ENCODE measurements around the gene RPAIN. TPM values are rescaled to one million over a fixed set of nuclear protein-coding genes. Genes with fewer than 3 reads are reported as not detected.
"Not testable (repeated sequence)": the region's sequence is repeated elsewhere in the genome, so short reads cannot be mapped to it uniquely, and the experiment has no call there.

The RPAIN gene
- total RNA-seq, 2 donors from 2014 or later, result 57.7 to 72.7 TPM

- ATAC-seq; H3K9me3 ChIP-seq (ENCODE audit: control insufficient read depth, low read length, poor library complexity, severe bottlenecking); DNase-seq; H3K36me3 Mint-ChIP-seq (ENCODE audit: low read depth); H3K4me3 Mint-ChIP-seq; H3K27me3 Mint-ChIP-seq: not testable (repeated sequence)
- Mint-ChIP-seq H3K4me1 (peaks cover 20% of the 10 kb centered on the region), H3K27ac (peak overlapping the region; percentile 91)
Measured at GRCh38 chr17:5435781-5436315, 15.9 kb downstream of the RPAIN start.

GRCh38 chr17:5437721-5438317, 17.8 kb downstream of the RPAIN start:
- no peak for DNase-seq
- H3K36me3 Mint-ChIP-seq (ENCODE audit: low read depth), result no peaks in the 10 kb centered on the region
- H3K4me1 Mint-ChIP-seq, result peaks cover 19% of the 10 kb centered on the region
- H3K9me3 ChIP-seq (ENCODE audit: control insufficient read depth, low read length, poor library complexity, severe bottlenecking), result no peaks in the 10 kb centered on the region
- H3K27me3 Mint-ChIP-seq, result no peaks in the 10 kb centered on the region
- no peak for ATAC-seq
- H3K4me3 Mint-ChIP-seq, result peak overlapping the region; percentile 86
- H3K27ac Mint-ChIP-seq, result peak overlapping the region; percentile 91

- no peaks in the 10 kb centered on the region for H3K36me3 Mint-ChIP-seq (ENCODE audit: low read depth)
- DNase-seq, result peak; percentile 88 to 95 (median 90)
Measured at GRCh38 chr17:5438716-5439445, 18.9 kb downstream of the RPAIN start, which contains the start of gene C1QBP. Gene C1QBP, minus strand, starts transcription at chr17:5439155. Its CDS starts 82 bp downstream, at chr17:5439073.

GRCh38 chr17:5439446-5439764, 19.4 kb downstream of the RPAIN start:
- H3K9me3 ChIP-seq (ENCODE audit: control insufficient read depth, low read length, poor library complexity, severe bottlenecking), result no peaks in the 10 kb centered on the region
- no peaks in the 10 kb centered on the region for H3K36me3 Mint-ChIP-seq (ENCODE audit: low read depth)
- H3K4me3 Mint-ChIP-seq, result peak overlapping the region; percentile 86
- DNase-seq (no peak), ATAC-seq (no peak)
- H3K27me3 Mint-ChIP-seq, result no peaks in the 10 kb centered on the region
- peak overlapping the region; percentile 91 for H3K27ac Mint-ChIP-seq
- peaks cover 19% of the 10 kb centered on the region for H3K4me1 Mint-ChIP-seq

More at GRCh38 chr17:5438716-5439445, 18.9 kb downstream of the RPAIN start, which contains the start of gene C1QBP:
- peak; percentile 94 for ATAC-seq
- Mint-ChIP-seq H3K27me3 (no peaks in the 10 kb centered on the region), H3K27ac (peak within 1 kb of the TSS; percentile 91), H3K4me3 (peak within 1 kb of the TSS; percentile 86), H3K4me1 (peaks cover 19% of the 10 kb centered on the region)
- no peaks in the 10 kb centered on the region for H3K9me3 ChIP-seq (ENCODE audit: control insufficient read depth, low read length, poor library complexity, severe bottlenecking)

- Mint-ChIP-seq H3K4me1 (peaks cover 7% of the 10 kb centered on the region), H3K27ac (no peak overlapping the region), H3K4me3 (no peak overlapping the region), H3K27me3 (no peaks in the 10 kb centered on the region), H3K36me3 (ENCODE audit: low read depth) (peaks cover 8% of the 10 kb centered on the region)
- ATAC-seq, result no peak
- DNase-seq, result no peak
- no peaks in the 10 kb centered on the region for H3K9me3 ChIP-seq (ENCODE audit: control insufficient read depth, low read length, poor library complexity, severe bottlenecking)
Measured at GRCh38 chr17:5443728-5444127, 23.7 kb downstream of the RPAIN start.

- peaks cover 8% of the 10 kb centered on the region for H3K36me3 Mint-ChIP-seq (ENCODE audit: low read depth)
- H3K27me3 Mint-ChIP-seq, result no peaks in the 10 kb centered on the region
- DNase-seq, result no peak
- no peak overlapping the region for H3K4me3 Mint-ChIP-seq
- H3K9me3 ChIP-seq (ENCODE audit: control insufficient read depth, low read length, poor library complexity, severe bottlenecking), result no peaks in the 10 kb centered on the region
- no peak overlapping the region for H3K27ac Mint-ChIP-seq
- H3K4me1 Mint-ChIP-seq, result peaks cover 6% of the 10 kb centered on the region
- no peak for ATAC-seq
Measured at GRCh38 chr17:5444209-5444608, 24.2 kb downstream of the RPAIN start.

GRCh38 chr17:5446786-5447185, 26.8 kb downstream of the RPAIN start:
- Mint-ChIP-seq H3K36me3 (ENCODE audit: low read depth) (peaks cover 9% of the 10 kb centered on the region), H3K4me3 (no peak overlapping the region)

GRCh38 chr17:5464717-5465507, 44.9 kb downstream of the RPAIN start:
- H3K27ac Mint-ChIP-seq, result no peak overlapping the region
- DNase-seq (no peak), ATAC-seq (no peak)
- no peaks in the 10 kb centered on the region for H3K27me3 Mint-ChIP-seq
- peaks cover 6% of the 10 kb centered on the region for H3K36me3 Mint-ChIP-seq (ENCODE audit: low read depth)
- H3K4me3 Mint-ChIP-seq, result peak overlapping the region; percentile 68
- H3K4me1 Mint-ChIP-seq, result peaks cover 36% of the 10 kb centered on the region
- no peaks in the 10 kb centered on the region for H3K9me3 ChIP-seq (ENCODE audit: control insufficient read depth, low read length, poor library complexity, severe bottlenecking)

More at GRCh38 chr17:5446786-5447185, 26.8 kb downstream of the RPAIN start:
- no peak for DNase-seq
- H3K4me1 Mint-ChIP-seq, result no peaks in the 10 kb centered on the region
- no peaks in the 10 kb centered on the region for H3K9me3 ChIP-seq (ENCODE audit: control insufficient read depth, low read length, poor library complexity, severe bottlenecking)
- H3K27ac Mint-ChIP-seq, result no peak overlapping the region
- no peaks in the 10 kb centered on the region for H3K27me3 Mint-ChIP-seq
- no peak for ATAC-seq

- Mint-ChIP-seq H3K4me1 (peaks cover 36% of the 10 kb centered on the region), H3K27me3 (no peaks in the 10 kb centered on the region), H3K36me3 (ENCODE audit: low read depth) (peaks cover 2% of the 10 kb centered on the region), H3K27ac (no peak overlapping the region), H3K4me3 (no peak overlapping the region)
- no peak for ATAC-seq
- DNase-seq, result no peak
- H3K9me3 ChIP-seq (ENCODE audit: control insufficient read depth, low read length, poor library complexity, severe bottlenecking), result no peaks in the 10 kb centered on the region
Measured at GRCh38 chr17:5466295-5466694, 46.3 kb downstream of the RPAIN start.

- Mint-ChIP-seq H3K27me3 (no peaks in the 10 kb centered on the region), H3K4me1 (peaks cover 36% of the 10 kb centered on the region), H3K27ac (peak overlapping the region; percentile 92), H3K36me3 (ENCODE audit: low read depth) (peaks cover 2% of the 10 kb centered on the region), H3K4me3 (peak overlapping the region; percentile 96)
- ATAC-seq (no peak), DNase-seq (no peak)
- H3K9me3 ChIP-seq (ENCODE audit: control insufficient read depth, low read length, poor library complexity, severe bottlenecking), result no peaks in the 10 kb centered on the region
Measured at GRCh38 chr17:5467416-5467815, 47.4 kb downstream of the RPAIN start.

GRCh38 chr17:5468075-5468473, 48.1 kb downstream of the RPAIN start:
- Mint-ChIP-seq H3K4me3 (peak overlapping the region; percentile 96), H3K27ac (peak overlapping the region; percentile 92), H3K36me3 (ENCODE audit: low read depth) (peaks cover 2% of the 10 kb centered on the region), H3K27me3 (no peaks in the 10 kb centered on the region), H3K4me1 (peaks cover 36% of the 10 kb centered on the region)
- DNase-seq (no peak), ATAC-seq (peak; percentile 39)
- no peaks in the 10 kb centered on the region for H3K9me3 ChIP-seq (ENCODE audit: control insufficient read depth, low read length, poor library complexity, severe bottlenecking)

GRCh38 chr17:5472511-5472910, 52.5 kb downstream of the RPAIN start:
- no peaks in the 10 kb centered on the region for H3K9me3 ChIP-seq (ENCODE audit: control insufficient read depth, low read length, poor library complexity, severe bottlenecking)
- Mint-ChIP-seq H3K4me1 (peaks cover 18% of the 10 kb centered on the region), H3K27me3 (no peaks in the 10 kb centered on the region), H3K4me3 (no peak overlapping the region), H3K36me3 (ENCODE audit: low read depth) (peaks cover 9% of the 10 kb centered on the region), H3K27ac (peak overlapping the region; percentile 19)
- DNase-seq, result no peak
- no peak for ATAC-seq

- DNase-seq (no peak), ATAC-seq (no peak)
- Mint-ChIP-seq H3K36me3 (ENCODE audit: low read depth) (peaks cover 9% of the 10 kb centered on the region), H3K4me3 (no peak overlapping the region), H3K27me3 (no peaks in the 10 kb centered on the region), H3K4me1 (peaks cover 11% of the 10 kb centered on the region), H3K27ac (no peak overlapping the region)
- H3K9me3 ChIP-seq (ENCODE audit: control insufficient read depth, low read length, poor library complexity, severe bottlenecking), result no peaks in the 10 kb centered on the region
Measured at GRCh38 chr17:5473906-5474305, 53.9 kb downstream of the RPAIN start.

Measured in T-helper 17 cell (primary cell).